ENCODE measurements around the gene CDKN2AIP.
A peak's percentile ranks its signal among the peaks of the same experiment; 100 is the strongest.

Gene CDKN2AIP

GRCh38 chr4:183444214-183445096 lies at the start of gene CDKN2AIP:
TSS of gene CDKN2AIP (plus strand) at chr4:183444636. CDS start at chr4:183444798, 162 bp downstream.
- no peaks in the 10 kb centered on the region for H3K9me3 ChIP-seq (ENCODE audit: insufficient read depth, low read length)
- H3K4me1 ChIP-seq (ENCODE audit: insufficient read depth, insufficient read length): peaks cover 4% of the 10 kb centered on the region
- peaks cover 39% of the 10 kb centered on the region for H3K36me3 ChIP-seq (ENCODE audit: insufficient read depth, insufficient read length, low read length)
- H3K9ac ChIP-seq (ENCODE audit: insufficient read length, low read depth): peak within 1 kb of the TSS; percentile 96
- DNase-seq (ENCODE audit: low read depth, low spot score): peak; percentile 87
- peak within 1 kb of the TSS; percentile 94 for H3K4me3 ChIP-seq (ENCODE audit: insufficient read length, low read depth)
- TF ChIP-seq ZNF274 (IDR thresholded peaks at IDR 0.05; ENCODE audit: low read depth, low read length): no peak
- no peak for TF ChIP-seq YY1 (IDR thresholded peaks at IDR 0.05; ENCODE audit: insufficient read depth, insufficient read length)
- no peak for TF ChIP-seq SUZ12 (IDR thresholded peaks at IDR 0.05; ENCODE audit: extremely low read depth, insufficient read depth, insufficient read length)
- no peaks in the 10 kb centered on the region for H3K27me3 ChIP-seq (ENCODE audit: insufficient read depth, insufficient read length)

- Histone ChIP-seq H3K9me3 (ENCODE audit: insufficient read depth, low read length) (no peaks in the 10 kb centered on the region), H3K4me1 (ENCODE audit: insufficient read depth, insufficient read length) (peaks cover 3% of the 10 kb centered on the region), H3K36me3 (ENCODE audit: insufficient read depth, insufficient read length, low read length) (no peaks in the 10 kb centered on the region), H3K27me3 (ENCODE audit: insufficient read depth, insufficient read length) (no peaks in the 10 kb centered on the region), H3K9ac (ENCODE audit: insufficient read length, low read depth) (no peak overlapping the region), H3K4me3 (ENCODE audit: insufficient read length, low read depth) (no peak overlapping the region)
- TF ChIP-seq YY1 (IDR thresholded peaks at IDR 0.05; ENCODE audit: insufficient read depth, insufficient read length): no peak
- TF ChIP-seq SUZ12 (IDR thresholded peaks at IDR 0.05; ENCODE audit: extremely low read depth, insufficient read depth, insufficient read length): no peak
- no peak for TF ChIP-seq ZNF274 (IDR thresholded peaks at IDR 0.05; ENCODE audit: low read depth, low read length)
- no peak for DNase-seq (ENCODE audit: low read depth, low spot score)
Observed at GRCh38 chr4:183395395-183395794, 49.0 kb upstream of the CDKN2AIP start.

- H3K36me3 ChIP-seq (ENCODE audit: insufficient read depth, insufficient read length, low read length): no peaks in the 10 kb centered on the region
- no peak overlapping the region for H3K9ac ChIP-seq (ENCODE audit: insufficient read length, low read depth)
- no peak for TF ChIP-seq YY1 (IDR thresholded peaks at IDR 0.05; ENCODE audit: insufficient read depth, insufficient read length)
- no peak for DNase-seq (ENCODE audit: low read depth, low spot score)
- H3K9me3 ChIP-seq (ENCODE audit: insufficient read depth, low read length): no peaks in the 10 kb centered on the region
- peaks cover 3% of the 10 kb centered on the region for H3K4me1 ChIP-seq (ENCODE audit: insufficient read depth, insufficient read length)
- H3K27me3 ChIP-seq (ENCODE audit: insufficient read depth, insufficient read length): no peaks in the 10 kb centered on the region
- no peak overlapping the region for H3K4me3 ChIP-seq (ENCODE audit: insufficient read length, low read depth)
Observed at GRCh38 chr4:183396227-183396637, 48.2 kb upstream of the CDKN2AIP start.

GRCh38 chr4:183397741-183398297 lies 46.6 kb upstream of the CDKN2AIP start:
- no peak overlapping the region for H3K4me3 ChIP-seq (ENCODE audit: insufficient read length, low read depth)
- no peaks in the 10 kb centered on the region for H3K9me3 ChIP-seq (ENCODE audit: insufficient read depth, low read length)
- DNase-seq (ENCODE audit: low read depth, low spot score): no peak
- TF ChIP-seq ZNF274 (IDR thresholded peaks at IDR 0.05; ENCODE audit: low read depth, low read length): no peak
- TF ChIP-seq SUZ12 (IDR thresholded peaks at IDR 0.05; ENCODE audit: extremely low read depth, insufficient read depth, insufficient read length): no peak
- no peak for TF ChIP-seq YY1 (IDR thresholded peaks at IDR 0.05; ENCODE audit: insufficient read depth, insufficient read length)
- no peaks in the 10 kb centered on the region for H3K36me3 ChIP-seq (ENCODE audit: insufficient read depth, insufficient read length, low read length)
- peaks cover 3% of the 10 kb centered on the region for H3K4me1 ChIP-seq (ENCODE audit: insufficient read depth, insufficient read length)
- H3K27me3 ChIP-seq (ENCODE audit: insufficient read depth, insufficient read length): no peaks in the 10 kb centered on the region
- peak overlapping the region; percentile 76 for H3K9ac ChIP-seq (ENCODE audit: insufficient read length, low read depth)

GRCh38 chr4:183398298-183399125 lies 45.9 kb upstream of the CDKN2AIP start:
- peak overlapping the region; percentile 30 for H3K4me3 ChIP-seq (ENCODE audit: insufficient read length, low read depth)
- no peaks in the 10 kb centered on the region for H3K9me3 ChIP-seq (ENCODE audit: insufficient read depth, low read length)
- peaks cover 3% of the 10 kb centered on the region for H3K4me1 ChIP-seq (ENCODE audit: insufficient read depth, insufficient read length)
- DNase-seq (ENCODE audit: low read depth, low spot score): peak; percentile 54
- TF ChIP-seq YY1 (IDR thresholded peaks at IDR 0.05; ENCODE audit: insufficient read depth, insufficient read length): no peak
- TF ChIP-seq ZNF274 (IDR thresholded peaks at IDR 0.05; ENCODE audit: low read depth, low read length): no peak
- no peak for TF ChIP-seq SUZ12 (IDR thresholded peaks at IDR 0.05; ENCODE audit: extremely low read depth, insufficient read depth, insufficient read length)
- no peaks in the 10 kb centered on the region for H3K27me3 ChIP-seq (ENCODE audit: insufficient read depth, insufficient read length)
- peak overlapping the region; percentile 76 for H3K9ac ChIP-seq (ENCODE audit: insufficient read length, low read depth)
- no peaks in the 10 kb centered on the region for H3K36me3 ChIP-seq (ENCODE audit: insufficient read depth, insufficient read length, low read length)

GRCh38 chr4:183399126-183399522 lies 45.3 kb upstream of the CDKN2AIP start:
- no peaks in the 10 kb centered on the region for H3K36me3 ChIP-seq (ENCODE audit: insufficient read depth, insufficient read length, low read length)
- H3K4me1 ChIP-seq (ENCODE audit: insufficient read depth, insufficient read length): peaks cover 3% of the 10 kb centered on the region
- H3K9ac ChIP-seq (ENCODE audit: insufficient read length, low read depth): no peak overlapping the region
- no peak for TF ChIP-seq ZNF274 (IDR thresholded peaks at IDR 0.05; ENCODE audit: low read depth, low read length)
- no peak for TF ChIP-seq SUZ12 (IDR thresholded peaks at IDR 0.05; ENCODE audit: extremely low read depth, insufficient read depth, insufficient read length)
- no peak for TF ChIP-seq YY1 (IDR thresholded peaks at IDR 0.05; ENCODE audit: insufficient read depth, insufficient read length)
- H3K9me3 ChIP-seq (ENCODE audit: insufficient read depth, low read length): no peaks in the 10 kb centered on the region
- DNase-seq (ENCODE audit: low read depth, low spot score): no peak
- no peaks in the 10 kb centered on the region for H3K27me3 ChIP-seq (ENCODE audit: insufficient read depth, insufficient read length)
- no peak overlapping the region for H3K4me3 ChIP-seq (ENCODE audit: insufficient read length, low read depth)

GRCh38 chr4:183399616-183400015 lies 44.8 kb upstream of the CDKN2AIP start:
- no peak overlapping the region for H3K9ac ChIP-seq (ENCODE audit: insufficient read length, low read depth)
- H3K4me1 ChIP-seq (ENCODE audit: insufficient read depth, insufficient read length): peaks cover 3% of the 10 kb centered on the region
- DNase-seq (ENCODE audit: low read depth, low spot score): no peak
- H3K27me3 ChIP-seq (ENCODE audit: insufficient read depth, insufficient read length): no peaks in the 10 kb centered on the region
- no peak for TF ChIP-seq SUZ12 (IDR thresholded peaks at IDR 0.05; ENCODE audit: extremely low read depth, insufficient read depth, insufficient read length)
- no peaks in the 10 kb centered on the region for H3K9me3 ChIP-seq (ENCODE audit: insufficient read depth, low read length)
- H3K36me3 ChIP-seq (ENCODE audit: insufficient read depth, insufficient read length, low read length): no peaks in the 10 kb centered on the region
- no peak overlapping the region for H3K4me3 ChIP-seq (ENCODE audit: insufficient read length, low read depth)

All from NT2/D1 (cell line).